Esophagus squamous epithelium (tissue), 5 donors: ENCODE results near the gene PRR19. TPM values are rescaled to one million over a fixed set of nuclear protein-coding genes. Genes with fewer than 3 reads are reported as not detected.

Source experiments
- DNase-seq: peaks from one replicate; lab custom pipeline; 2025; lab: John Stamatoyannopoulos, UW
- H3K27ac ChIP-seq, 4 donors: fragments of 200-600 bp; sonication (generic); one replicate each; pipeline ENCODE4 v1.5.1; 2016 to 2019; ENCODE audit warnings: mild to moderate bottlenecking in 1 of 4
- H3K27me3 ChIP-seq, 4 donors: fragments of 200-600 bp; sonication (generic); 1 replicate in 3 of 4; 2 replicates in 1 of 4; pipeline versions ENCODE4 v1.5.1 to v1.6.0; 2017 to 2021; ENCODE audit warnings: antibody characterized with exemption in 1 of 4
- H3K36me3 ChIP-seq, 3 donors: fragments of 200-600 bp; sonication (generic); one replicate each; pipeline ENCODE4 v1.5.1; 2016 to 2019
- H3K4me1 ChIP-seq, 3 donors: fragments of 200-600 bp; sonication (generic); one replicate each; pipeline ENCODE4 v1.5.1; 2017 to 2019
- H3K4me3 ChIP-seq, 4 donors: fragments of 200-600 bp; sonication (generic); 1 replicate in 3 of 4; 2 replicates in 1 of 4; pipeline ENCODE4 v1.5.1; 2016 to 2019; ENCODE audit warnings: mild to moderate bottlenecking in 2 of 4, moderate library complexity in 1 of 4
- H3K9me3 ChIP-seq, 3 donors: fragments of 200-600 bp; sonication (generic); one replicate each; pipeline ENCODE4 v1.5.1; 2016 to 2019
- POLR2A ChIP-seq, 4 donors: fragments of 450-650 bp; IDR thresholded peaks; one replicate each; pipeline ENCODE4 v1.6.1; 2017; ENCODE audit warnings: antibody characterized with exemption in 4 of 4, mild to moderate bottlenecking in 4 of 4, moderate library complexity in 3 of 4
- WGBS, 2 donors: methylation state at CpG; one replicate each; pipeline ENCODE4 v1.1.5; 2018; 5-methylcytosine and 5-hydroxymethylcytosine counted together
- intact Hi-C: fragments of 100-400 bp; cut with DNase I; formaldehyde crosslinking; loops from one replicate; pipeline ENCODE4 v1.15.0; 2022
- total RNA-seq, 4 donors: library from RNA; depleted of rRNA; stranded (reverse); fragments of >200 nt; gene quantifications; one replicate each; pipeline ENCODE4 v1.1.0, GENCODE V29; 2016
- TF ChIP-seq, protein P1 (sequence below), 6 experiments: fragments of 450-650 bp in 4 of 6; fragments of 200-600 bp in 2 of 6; sonication (generic) in 2 of 6; IDR thresholded peaks; one replicate each; pipeline ENCODE4 v1.5.1; 2016 to 2019; ENCODE audit warnings: antibody characterized with exemption in 6 of 6, mild to moderate bottlenecking in 4 of 6, moderate library complexity in 4 of 6
- donor health status: DM: yes; HTN: yes; CAD: no.

Gene PRR19
- total RNA-seq, 4 donors from 2014 or later, result 0.75 to 1.0 (median 0.82) TPM

DNA sequence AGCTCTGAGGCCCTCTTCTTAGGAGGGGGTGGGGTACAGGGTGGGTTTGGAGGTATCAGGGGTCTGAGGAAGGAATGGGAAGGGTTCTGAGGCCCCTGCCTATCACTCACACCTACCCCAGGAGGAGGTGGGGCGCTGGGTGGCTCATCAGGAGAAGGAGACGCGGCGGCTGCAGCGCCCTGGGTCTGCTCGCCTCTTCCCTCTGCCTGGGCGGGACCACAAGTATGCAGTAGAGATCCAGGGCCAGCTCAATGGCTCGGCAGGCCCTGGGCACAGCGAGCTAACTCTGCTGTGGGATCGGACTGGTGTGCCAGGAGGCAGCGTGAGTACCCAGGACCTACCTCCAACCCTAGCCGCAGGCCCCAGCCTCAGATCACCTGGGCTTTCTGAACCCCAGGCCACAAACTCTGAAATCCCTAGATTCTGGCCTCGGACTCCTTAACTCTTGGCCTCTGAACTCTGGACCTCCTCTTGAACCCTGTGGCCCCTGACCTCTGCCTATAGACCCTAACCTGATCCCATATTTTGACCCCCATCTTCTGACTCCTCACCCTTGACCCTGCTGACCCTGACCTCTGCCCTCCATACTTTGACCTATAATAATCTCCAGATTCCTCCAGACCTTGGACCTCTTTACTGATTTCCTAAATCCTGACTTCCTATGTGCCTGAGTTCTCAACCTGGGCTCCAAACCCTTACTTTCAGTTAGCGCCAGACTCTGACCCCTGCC is 47.6 kb downstream of the PRR19 start:
- intact Hi-C loops, result no loop called here
- Histone ChIP-seq H3K9me3 (no peaks in the 10 kb centered on the region), H3K27ac (no peak overlapping the region), H3K4me3 (no peak overlapping the region), H3K27me3 (no peaks in the 10 kb centered on the region), H3K36me3 (peaks cover 0 to 80% (median 0%) of the 10 kb centered on the region in 3 donors), H3K4me1 (peaks cover 0 to 20% (median 0%) of the 10 kb centered on the region in 3 donors)
- no peak for DNase-seq
- TF ChIP-seq, protein P1, sequence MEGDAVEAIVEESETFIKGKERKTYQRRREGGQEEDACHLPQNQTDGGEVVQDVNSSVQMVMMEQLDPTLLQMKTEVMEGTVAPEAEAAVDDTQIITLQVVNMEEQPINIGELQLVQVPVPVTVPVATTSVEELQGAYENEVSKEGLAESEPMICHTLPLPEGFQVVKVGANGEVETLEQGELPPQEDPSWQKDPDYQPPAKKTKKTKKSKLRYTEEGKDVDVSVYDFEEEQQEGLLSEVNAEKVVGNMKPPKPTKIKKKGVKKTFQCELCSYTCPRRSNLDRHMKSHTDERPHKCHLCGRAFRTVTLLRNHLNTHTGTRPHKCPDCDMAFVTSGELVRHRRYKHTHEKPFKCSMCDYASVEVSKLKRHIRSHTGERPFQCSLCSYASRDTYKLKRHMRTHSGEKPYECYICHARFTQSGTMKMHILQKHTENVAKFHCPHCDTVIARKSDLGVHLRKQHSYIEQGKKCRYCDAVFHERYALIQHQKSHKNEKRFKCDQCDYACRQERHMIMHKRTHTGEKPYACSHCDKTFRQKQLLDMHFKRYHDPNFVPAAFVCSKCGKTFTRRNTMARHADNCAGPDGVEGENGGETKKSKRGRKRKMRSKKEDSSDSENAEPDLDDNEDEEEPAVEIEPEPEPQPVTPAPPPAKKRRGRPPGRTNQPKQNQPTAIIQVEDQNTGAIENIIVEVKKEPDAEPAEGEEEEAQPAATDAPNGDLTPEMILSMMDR (IDR thresholded peaks at IDR 0.05), result no peak
- TF ChIP-seq POLR2A (IDR thresholded peaks at IDR 0.05), result no peak
- WGBS, 2 donors, result 96 to 97% methylated on average over 8 to 10 of the region's 14 CpGs

DNA sequence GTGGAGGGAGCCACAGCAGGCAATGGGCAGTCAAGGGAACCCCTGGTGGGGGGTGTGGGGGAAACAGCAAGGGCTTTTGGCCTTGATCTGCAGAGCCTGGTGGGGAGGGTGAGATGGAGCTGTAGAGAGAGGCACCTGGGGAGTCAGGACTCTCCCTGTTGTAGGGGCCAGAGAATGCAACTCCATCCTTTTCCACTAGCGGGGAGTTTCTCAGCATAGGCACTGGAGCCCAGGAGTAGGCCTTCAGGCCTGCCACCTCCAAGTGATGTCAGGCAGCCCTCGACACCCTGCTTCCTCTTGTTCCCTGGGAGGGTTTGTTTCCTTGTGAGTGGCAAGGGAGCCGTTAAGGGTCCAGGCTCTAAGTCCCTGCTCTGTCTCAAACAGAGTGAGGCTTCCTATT is 48.5 kb downstream of the PRR19 start:
- H3K27ac ChIP-seq, result no peak overlapping the region
- no peaks in the 10 kb centered on the region for H3K27me3 ChIP-seq
- 87 to 97% methylated on average over 2 to 3 of the region's 3 CpGs for WGBS, 2 donors
- intact Hi-C loops, result no loop called here
- H3K36me3 ChIP-seq, result peaks cover 0 to 80% (median 0%) of the 10 kb centered on the region in 3 donors
- no peak for TF ChIP-seq POLR2A (IDR thresholded peaks at IDR 0.05)
- TF ChIP-seq, protein P1 (IDR thresholded peaks at IDR 0.05), result no peak
- H3K4me3 ChIP-seq, result no peak overlapping the region
- DNase-seq, result no peak
- no peaks in the 10 kb centered on the region for H3K9me3 ChIP-seq
- H3K4me1 ChIP-seq, result peaks cover 0 to 20% (median 0%) of the 10 kb centered on the region in 3 donors

DNA sequence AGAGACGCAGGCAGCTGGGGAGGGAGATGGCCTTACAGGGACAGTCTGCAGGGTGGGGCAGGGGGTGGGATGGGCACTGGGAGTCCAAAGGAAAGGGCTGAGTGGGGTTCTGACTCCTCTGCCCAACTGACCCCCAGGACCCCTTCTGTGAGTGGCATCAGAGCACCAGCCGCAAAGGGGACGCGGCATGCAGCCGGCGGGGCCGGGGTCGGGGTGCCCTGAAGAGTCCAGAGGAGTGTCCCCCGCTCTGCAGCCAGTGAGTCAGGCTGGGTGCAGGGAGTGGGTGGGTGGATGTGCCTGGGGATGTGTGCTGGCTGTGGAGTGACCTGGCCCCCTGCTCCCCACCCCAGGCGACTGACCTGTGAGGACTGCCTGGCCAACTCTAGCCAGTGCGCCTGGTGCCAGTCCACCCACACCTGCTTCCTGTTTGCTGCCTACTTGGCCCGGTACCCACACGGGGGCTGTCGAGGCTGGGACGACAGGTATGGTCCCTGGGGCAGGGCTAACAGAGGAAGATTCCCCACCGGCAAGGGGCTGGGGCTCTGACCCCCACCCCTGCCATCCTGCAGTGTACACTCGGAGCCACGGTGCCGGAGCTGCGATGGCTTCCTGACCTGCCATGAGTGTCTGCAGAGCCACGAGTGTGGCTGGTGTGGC is 49.3 kb downstream of the PRR19 start:
- Histone ChIP-seq H3K9me3 (no peaks in the 10 kb centered on the region), H3K4me1 (peaks cover 0 to 20% (median 0%) of the 10 kb centered on the region in 3 donors), H3K4me3 (no peak overlapping the region), H3K27me3 (no peaks in the 10 kb centered on the region), H3K27ac (no peak overlapping the region), H3K36me3 (peaks cover 0 to 80% (median 0%) of the 10 kb centered on the region in 3 donors)
- intact Hi-C loops, result no loop called here
- DNase-seq, result no peak
- TF ChIP-seq, protein P1 (IDR thresholded peaks at IDR 0.05), result no peak
- TF ChIP-seq POLR2A (IDR thresholded peaks at IDR 0.05), result no peak
- WGBS, 2 donors, result 100% methylated on average over 3 to 7 of the region's 21 CpGs

DNA sequence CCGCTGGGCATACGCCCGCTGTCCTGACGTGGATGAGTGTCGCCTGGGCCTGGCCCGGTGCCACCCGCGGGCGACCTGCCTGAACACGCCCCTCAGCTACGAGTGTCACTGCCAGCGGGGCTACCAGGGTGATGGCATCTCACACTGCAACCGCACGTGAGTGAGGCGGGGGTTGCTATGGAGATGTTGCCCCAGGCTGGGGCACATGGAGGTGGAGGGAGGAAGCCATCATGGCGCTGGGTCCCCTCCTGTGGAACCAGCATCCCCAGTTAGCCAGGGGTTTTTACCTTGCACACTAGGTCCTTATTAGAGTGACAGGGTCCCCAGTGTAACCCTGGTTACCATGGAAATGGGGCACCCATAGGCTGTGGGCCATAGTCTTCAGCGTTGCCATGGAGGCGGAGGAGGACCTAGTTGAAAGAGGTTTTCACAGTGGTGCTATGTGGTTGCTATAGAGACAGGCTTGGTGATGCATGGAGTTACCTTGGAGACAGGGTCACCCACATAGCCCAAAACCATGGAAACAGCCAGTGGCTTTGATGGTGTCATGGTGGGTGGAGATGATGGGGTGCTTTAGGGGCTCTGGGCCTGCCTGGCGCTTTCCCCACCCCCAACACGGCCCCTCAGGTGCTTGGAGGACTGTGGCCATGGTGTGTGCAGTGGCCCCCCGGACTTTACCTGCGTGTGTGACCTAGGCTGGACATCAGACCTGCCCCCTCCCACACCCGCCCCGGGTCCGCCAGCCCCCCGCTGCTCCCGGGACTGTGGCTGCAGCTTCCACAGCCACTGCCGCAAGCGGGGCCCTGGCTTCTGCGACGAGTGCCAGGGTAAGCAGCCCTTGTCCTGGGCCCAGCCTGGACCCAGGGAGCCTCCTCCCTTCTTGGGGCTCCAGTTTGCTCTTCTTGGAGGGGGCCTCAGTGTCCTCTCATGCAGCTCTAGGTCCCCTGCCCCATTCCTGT is 50.6 kb downstream of the PRR19 start:
- Histone ChIP-seq H3K36me3 (peaks cover 3 to 93% (median 10%) of the 10 kb centered on the region in 3 donors), H3K9me3 (no peaks in the 10 kb centered on the region), H3K4me1 (peaks cover 0 to 12% (median 0%) of the 10 kb centered on the region in 3 donors), H3K27me3 (no peaks in the 10 kb centered on the region), H3K27ac (no peak overlapping the region), H3K4me3 (no peak overlapping the region)
- intact Hi-C loops, result no loop called here
- DNase-seq, result no peak
- 93% methylated on average over 5 of the region's 31 CpGs; no CpG with 5 or more reads in 1 of the 2 donors for WGBS, 2 donors
- TF ChIP-seq, protein P1 (IDR thresholded peaks at IDR 0.05), result no peak
- TF ChIP-seq POLR2A (IDR thresholded peaks at IDR 0.05), result no peak
